ENCODE data around the gene TAF11L8.
"Not testable (repeated sequence)": the region's sequence is repeated elsewhere in the genome, so short reads cannot be mapped to it uniquely, and the experiment has no call there.

GRCh38 chr5:17590860-17591259 lies at the start of gene TAF11L8:
- not testable (repeated sequence) for TF ChIP-seq ZNF366 (tag by site-specific recombination; conservative IDR thresholded peaks at IDR 0.05); CTCF (tag by site-specific recombination; IDR thresholded peaks at IDR 0.05)
